IPS-18a (cell line): ENCODE results near the gene ARL5A.

Experiments
- H3K27ac ChIP-seq: one replicate; pipeline ENCODE4 v1.5.1; 2013; ENCODE audit warnings: low read length
- H3K27me3 ChIP-seq: one replicate; pipeline ENCODE4 v1.6.1; 2013; ENCODE audit warnings: mild to moderate bottlenecking, low read length; ENCODE audit not compliant: control insufficient read depth, insufficient read depth
- H3K36me3 ChIP-seq: one replicate; pipeline ENCODE4 v1.6.1; 2013; ENCODE audit warnings: low read depth, low read length; ENCODE audit not compliant: control insufficient read depth
- H3K4me1 ChIP-seq: one replicate; pipeline ENCODE4 v1.6.1; 2013; ENCODE audit warnings: low read depth, low read length; ENCODE audit not compliant: control insufficient read depth
- H3K4me3 ChIP-seq: one replicate; pipeline ENCODE4 v1.5.1; 2013; ENCODE audit warnings: low read length
- H3K9ac ChIP-seq: one replicate; pipeline ENCODE4 v1.6.1; 2013; ENCODE audit warnings: mild to moderate bottlenecking, low read length, moderate library complexity
- H3K9me3 ChIP-seq: one replicate; pipeline ENCODE4 v1.6.1; 2013; ENCODE audit warnings: low read depth, low read length; ENCODE audit not compliant: control insufficient read depth

The ARL5A gene

GRCh38 chr2:151761193-151761592 is 67.0 kb downstream of the ARL5A start:
- H3K4me3 ChIP-seq = no peak overlapping the region
- H3K4me1 ChIP-seq = no peaks in the 10 kb centered on the region
- H3K9me3 ChIP-seq = no peaks in the 10 kb centered on the region
- H3K36me3 ChIP-seq = no peaks in the 10 kb centered on the region
- no peak overlapping the region for H3K9ac ChIP-seq
- no peaks in the 10 kb centered on the region for H3K27me3 ChIP-seq
- H3K27ac ChIP-seq = no peak overlapping the region

- no peak overlapping the region for H3K27ac ChIP-seq
- no peaks in the 10 kb centered on the region for H3K9me3 ChIP-seq
- no peak overlapping the region for H3K9ac ChIP-seq
- H3K4me1 ChIP-seq = no peaks in the 10 kb centered on the region
- H3K4me3 ChIP-seq = no peak overlapping the region
- no peaks in the 10 kb centered on the region for H3K36me3 ChIP-seq
- no peaks in the 10 kb centered on the region for H3K27me3 ChIP-seq
These were observed 68.0 kb downstream of the ARL5A start for GRCh38 chr2:151760139-151760650.

GRCh38 chr2:151758744-151759143 is 69.5 kb downstream of the ARL5A start:
- H3K36me3 ChIP-seq = no peaks in the 10 kb centered on the region
- no peak overlapping the region for H3K9ac ChIP-seq

GRCh38 chr2:151757861-151758260 is 70.4 kb downstream of the ARL5A start:
- no peaks in the 10 kb centered on the region for H3K36me3 ChIP-seq
- H3K9me3 ChIP-seq = no peaks in the 10 kb centered on the region
- H3K27me3 ChIP-seq = no peaks in the 10 kb centered on the region
- H3K27ac ChIP-seq = no peak overlapping the region
- H3K4me3 ChIP-seq = no peak overlapping the region
- H3K4me1 ChIP-seq = no peaks in the 10 kb centered on the region
- H3K9ac ChIP-seq = no peak overlapping the region

More at GRCh38 chr2:151758744-151759143, 69.5 kb downstream of the ARL5A start:
- H3K4me1 ChIP-seq = no peaks in the 10 kb centered on the region
- H3K27me3 ChIP-seq = no peaks in the 10 kb centered on the region
- H3K4me3 ChIP-seq = no peak overlapping the region
- H3K9me3 ChIP-seq = no peaks in the 10 kb centered on the region
- no peak overlapping the region for H3K27ac ChIP-seq

GRCh38 chr2:151756820-151757219 is 71.4 kb downstream of the ARL5A start:
- H3K4me1 ChIP-seq = no peaks in the 10 kb centered on the region
- no peak overlapping the region for H3K4me3 ChIP-seq
- H3K36me3 ChIP-seq = no peaks in the 10 kb centered on the region
- H3K9me3 ChIP-seq = no peaks in the 10 kb centered on the region
- no peaks in the 10 kb centered on the region for H3K27me3 ChIP-seq
- no peak overlapping the region for H3K9ac ChIP-seq
- H3K27ac ChIP-seq = no peak overlapping the region

- no peaks in the 10 kb centered on the region for H3K27me3 ChIP-seq
- no peak overlapping the region for H3K9ac ChIP-seq
- H3K27ac ChIP-seq = no peak overlapping the region
- no peaks in the 10 kb centered on the region for H3K9me3 ChIP-seq
- no peaks in the 10 kb centered on the region for H3K4me1 ChIP-seq
- H3K4me3 ChIP-seq = no peak overlapping the region
- H3K36me3 ChIP-seq = no peaks in the 10 kb centered on the region
These were observed 73.8 kb downstream of the ARL5A start for GRCh38 chr2:151754253-151754897.

GRCh38 chr2:151753540-151753939 is 74.7 kb downstream of the ARL5A start:
- Histone ChIP-seq H3K9ac (no peak overlapping the region), H3K4me3 (no peak overlapping the region), H3K27me3 (no peaks in the 10 kb centered on the region), H3K36me3 (no peaks in the 10 kb centered on the region), H3K4me1 (no peaks in the 10 kb centered on the region), H3K9me3 (no peaks in the 10 kb centered on the region), H3K27ac (no peak overlapping the region)
